Heart left ventricle (tissue), 13 donors: ENCODE measurements around the gene PPIA.

ENCODE experiments used
- CTCF ChIP-seq, 12 donors: fragments of 200-600 bp; sonication (generic) in 4 of 12; IDR thresholded peaks; one replicate each; pipeline versions ENCODE4 v1.5.0 to v1.8.0; 2018 to 2022; ENCODE audit warnings: antibody characterized with exemption in 12 of 12, mild to moderate bottlenecking in 5 of 12
- POLR2A ChIP-seq, 2 donors: fragments of 450-650 bp; IDR thresholded peaks; one replicate each; pipeline ENCODE4 v1.6.1; 2017; ENCODE audit warnings: antibody characterized with exemption in 2 of 2, mild to moderate bottlenecking in 2 of 2, moderate library complexity in 2 of 2
- donor health status: ischemic (EF 13 %, LVEDD 7.1; RV severe dilation, severe dysfunction).
- donor health status: DM: no; HTN: yes; CAD: no.
- donor health status: DM: no; HTN: no; CAD: no.
- donor health status: ischemic (EF 25% LVEDD 6.9; RV normal size, moderate dysfunction).
- donor health status: ischemic (EF 25% LVEDD 5.7; RV mildly dilated, moderate dysfunction).
- donor health status: ischemic (EF 35%, LVEDD 5.7; RV mildly dilated, moderate dysfunction).
- donor health status: nonischemic (EF 11% LVEDD 7.7; RV severe dilation, severe dysfunction).
- donor health status: DM: yes; HTN: yes; CAD: no.
- donor health status: PGD.
- donor health status: ischemic (EF 29% LVEDD 5.4; RV normal size, mild dysfunction).
- donor health status: nonischemic (EF 23%, LVEDD 6.1; RV moderate dilation, normal function).

GRCh38 chr7:44797329-44798258 is 1.1 kb downstream of the PPIA start:
- TF ChIP-seq POLR2A (IDR thresholded peaks at IDR 0.05) (peak in 1 of 2 donors; percentile 24), CTCF (IDR thresholded peaks at IDR 0.05) (peak in 11 of 12 donors; percentile 21 to 66 (median 53))
